Endodermal cell (in vitro differentiated cells): ENCODE results near the gene FLRT2. TPM values are rescaled to one million over a fixed set of nuclear protein-coding genes. Genes with fewer than 3 reads are reported as not detected.
A peak's percentile ranks its signal among the peaks of the same experiment; 100 is the strongest.

Source experiments
- DNase-seq: peaks from one replicate; pipeline ENCODE4 v3.0.0-alpha.2; 2017
- H3K27ac ChIP-seq: 2 replicates; pipeline ENCODE4 v1.5.1; 2013; ENCODE audit warnings: mild to moderate bottlenecking, low read depth, low read length, moderate library complexity
- H3K27me3 ChIP-seq: 2 replicates; pipeline ENCODE4 v1.6.1; 2013; ENCODE audit warnings: mild to moderate bottlenecking, low read length, moderate library complexity; ENCODE audit not compliant: insufficient read depth, control insufficient read depth, poor library complexity, severe bottlenecking
- H3K36me3 ChIP-seq: 2 replicates; pipeline ENCODE4 v1.7.0; 2013; ENCODE audit warnings: mild to moderate bottlenecking, low read length, moderate library complexity; ENCODE audit not compliant: control insufficient read depth, insufficient read depth
- H3K4me1 ChIP-seq: one replicate; pipeline ENCODE4 v1.7.0; 2013; ENCODE audit warnings: low read length; ENCODE audit not compliant: control insufficient read depth, insufficient read depth
- H3K4me3 ChIP-seq: 2 replicates; pipeline ENCODE4 v1.5.1; 2013; ENCODE audit warnings: mild to moderate bottlenecking, low read length, moderate library complexity
- H3K9ac ChIP-seq: 2 replicates; pipeline ENCODE4 v1.6.1; 2013; ENCODE audit warnings: mild to moderate bottlenecking, low read length, moderate library complexity; ENCODE audit not compliant: poor library complexity, severe bottlenecking; ENCODE audit errors: extremely low read depth
- H3K9me3 ChIP-seq: 2 replicates; pipeline ENCODE4 v1.6.1; 2013; ENCODE audit warnings: mild to moderate bottlenecking, low read length, moderate library complexity; ENCODE audit not compliant: control insufficient read depth
- H3K27ac Mint-ChIP-seq: 2 replicates; pipeline ENCODE4 v1.8.0; 2020; ENCODE audit warnings: mixed read lengths
- H3K27me3 Mint-ChIP-seq: 2 replicates; pipeline ENCODE4 v1.8.0; 2021; ENCODE audit warnings: mild to moderate bottlenecking, mixed read lengths; ENCODE audit not compliant: insufficient read depth
- H3K36me3 Mint-ChIP-seq: 2 replicates; pipeline ENCODE4 v1.8.0; 2020; ENCODE audit warnings: low read depth, mixed read lengths
- H3K4me1 Mint-ChIP-seq: 2 replicates; pipeline ENCODE4 v1.8.0; 2020; ENCODE audit warnings: mixed read lengths
- H3K4me3 Mint-ChIP-seq: 2 replicates; pipeline ENCODE4 v1.8.0; 2020; ENCODE audit warnings: mild to moderate bottlenecking, moderate library complexity, mixed read lengths
- H3K9me3 Mint-ChIP-seq: 2 replicates; pipeline ENCODE4 v1.8.0; 2020; ENCODE audit warnings: mild to moderate bottlenecking, mixed read lengths
- WGBS, 2 experiments: methylation state at CpG; one replicate each; pipeline versions ENCODE4 v1.1.5 to v1.1.7; 2013; ENCODE audit warnings: missing lambda C conversion rate in 2 of 2, mixed read lengths in 1 of 2; ENCODE audit not compliant: insufficient coverage in 1 of 2, insufficient read length in 1 of 2; 5-methylcytosine and 5-hydroxymethylcytosine counted together
- total RNA-seq, 2 donors: library from RNA; stranded (reverse); fragmentation: NEBNext Ultra II Directional in 1 of 2; extraction: Animal tissue kit (Norgen Biotek cat#: 25700) in 1 of 2; gene quantifications; 2 replicates in 1 of 2; 3 replicates in 1 of 2; pipeline ENCODE4 v1.2.1, GENCODE V29; 2021
- TF ChIP-seq, protein P1 (sequence below): fragments of 200-600 bp; sonication (generic); conservative IDR thresholded peaks from 2 replicates; pipeline ENCODE4 v1.5.0; 2021; ENCODE audit warnings: antibody characterized with exemption, mild to moderate bottlenecking

FLRT2 gene
- total RNA-seq, 2 donors from 2014 or later = 26.8 to 36.4 TPM

DNA sequence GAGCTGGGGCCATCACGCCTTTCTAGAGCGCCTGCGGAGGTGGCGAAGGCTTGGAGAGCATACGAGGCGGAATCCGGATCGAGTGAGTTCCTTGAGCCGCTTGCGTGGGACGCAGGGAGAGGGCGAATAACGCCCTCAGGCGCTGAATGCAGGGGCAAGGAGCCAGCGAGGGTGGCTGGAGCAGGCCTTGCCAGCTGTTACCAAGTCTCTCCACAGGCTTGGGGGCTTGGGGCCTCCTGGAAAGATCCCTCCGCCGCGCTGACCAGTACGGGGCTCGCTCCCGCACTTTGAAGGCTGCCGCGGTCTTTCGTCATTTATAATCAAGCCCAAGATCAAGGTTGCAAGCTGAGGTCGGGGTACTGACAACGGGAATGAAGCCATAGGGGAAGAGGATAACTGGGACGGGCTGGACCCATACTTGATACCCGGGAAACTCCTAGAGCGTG, 1.2 kb downstream of the FLRT2 start:
- peaks cover 28% of the 10 kb centered on the region for H3K4me1 Mint-ChIP-seq
- no peaks in the 10 kb centered on the region for H3K9me3 ChIP-seq
- H3K4me1 ChIP-seq = no peaks in the 10 kb centered on the region
- DNase-seq = peak; percentile 90
- no peaks in the 10 kb centered on the region for H3K9me3 Mint-ChIP-seq
- WGBS, 2 experiments = 1 to 2% methylated on average over 13 to 29 of the region's 29 CpGs
- peak overlapping the region; percentile 61 for H3K4me3 Mint-ChIP-seq
- H3K27me3 ChIP-seq = peaks cover 20% of the 10 kb centered on the region
- no peaks in the 10 kb centered on the region for H3K36me3 Mint-ChIP-seq
- TF ChIP-seq, protein P1, sequence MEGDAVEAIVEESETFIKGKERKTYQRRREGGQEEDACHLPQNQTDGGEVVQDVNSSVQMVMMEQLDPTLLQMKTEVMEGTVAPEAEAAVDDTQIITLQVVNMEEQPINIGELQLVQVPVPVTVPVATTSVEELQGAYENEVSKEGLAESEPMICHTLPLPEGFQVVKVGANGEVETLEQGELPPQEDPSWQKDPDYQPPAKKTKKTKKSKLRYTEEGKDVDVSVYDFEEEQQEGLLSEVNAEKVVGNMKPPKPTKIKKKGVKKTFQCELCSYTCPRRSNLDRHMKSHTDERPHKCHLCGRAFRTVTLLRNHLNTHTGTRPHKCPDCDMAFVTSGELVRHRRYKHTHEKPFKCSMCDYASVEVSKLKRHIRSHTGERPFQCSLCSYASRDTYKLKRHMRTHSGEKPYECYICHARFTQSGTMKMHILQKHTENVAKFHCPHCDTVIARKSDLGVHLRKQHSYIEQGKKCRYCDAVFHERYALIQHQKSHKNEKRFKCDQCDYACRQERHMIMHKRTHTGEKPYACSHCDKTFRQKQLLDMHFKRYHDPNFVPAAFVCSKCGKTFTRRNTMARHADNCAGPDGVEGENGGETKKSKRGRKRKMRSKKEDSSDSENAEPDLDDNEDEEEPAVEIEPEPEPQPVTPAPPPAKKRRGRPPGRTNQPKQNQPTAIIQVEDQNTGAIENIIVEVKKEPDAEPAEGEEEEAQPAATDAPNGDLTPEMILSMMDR = no peak
- H3K27me3 Mint-ChIP-seq = peaks cover 66% of the 10 kb centered on the region
- H3K27ac Mint-ChIP-seq = no peak overlapping the region
- peak overlapping the region; percentile 31 for H3K9ac ChIP-seq
- no peak overlapping the region for H3K27ac ChIP-seq
- peak overlapping the region; percentile 91 for H3K4me3 ChIP-seq
- no peaks in the 10 kb centered on the region for H3K36me3 ChIP-seq

DNA sequence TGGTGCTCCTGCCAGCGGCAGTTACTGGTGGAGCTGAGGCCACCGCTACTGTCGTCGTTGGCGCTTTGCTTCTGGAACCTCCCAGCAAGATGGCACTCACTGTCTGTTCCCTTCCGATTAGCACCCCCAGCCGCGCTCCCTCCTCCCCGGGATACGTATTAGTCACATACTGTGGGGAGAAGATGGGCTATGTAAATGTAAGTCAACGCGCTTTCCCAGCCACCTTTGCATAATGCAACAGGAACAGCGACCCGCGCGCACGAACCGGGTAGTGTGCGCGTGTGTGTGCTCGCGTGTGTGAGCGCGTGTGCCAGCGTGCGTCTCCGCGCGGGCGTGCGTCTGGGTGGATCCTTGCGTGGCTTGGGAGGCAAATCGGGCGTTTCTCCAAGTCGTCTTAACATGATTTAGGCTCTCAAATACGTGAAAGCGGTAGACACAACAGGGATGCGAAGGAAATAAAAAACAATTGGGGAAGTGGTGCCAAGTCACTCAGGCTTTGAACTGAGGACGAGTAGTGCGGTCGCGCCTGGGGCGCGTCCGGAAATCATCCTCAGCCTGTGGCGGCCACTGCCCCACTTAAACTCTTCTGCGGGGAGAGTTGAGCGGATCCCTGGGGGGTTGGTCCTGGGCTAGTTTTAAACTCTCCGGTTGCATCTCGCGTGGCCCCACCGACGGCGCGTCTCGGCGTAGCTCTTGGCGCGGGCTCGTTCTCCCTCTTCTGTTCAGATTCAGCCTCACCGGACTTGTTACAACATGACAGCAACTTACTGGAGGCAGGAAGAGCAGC, 1.8 kb downstream of the FLRT2 start:
- H3K36me3 ChIP-seq = no peaks in the 10 kb centered on the region
- H3K9ac ChIP-seq = peak overlapping the region; percentile 31
- H3K4me3 ChIP-seq = peak overlapping the region; percentile 91
- Mint-ChIP-seq H3K27ac (peak overlapping the region; percentile 67), H3K9me3 (no peaks in the 10 kb centered on the region), H3K4me3 (peak overlapping the region; percentile 61), H3K27me3 (peaks cover 66% of the 10 kb centered on the region), H3K4me1 (peaks cover 33% of the 10 kb centered on the region), H3K36me3 (no peaks in the 10 kb centered on the region)
- H3K27me3 ChIP-seq = peaks cover 20% of the 10 kb centered on the region
- H3K27ac ChIP-seq = no peak overlapping the region
- 0 to 1% methylated on average over 27 to 61 of the region's 61 CpGs for WGBS, 2 experiments
- H3K9me3 ChIP-seq = no peaks in the 10 kb centered on the region
- peak; percentile 72 for DNase-seq
- no peaks in the 10 kb centered on the region for H3K4me1 ChIP-seq
- TF ChIP-seq, protein P1 = peak; percentile 42

DNA sequence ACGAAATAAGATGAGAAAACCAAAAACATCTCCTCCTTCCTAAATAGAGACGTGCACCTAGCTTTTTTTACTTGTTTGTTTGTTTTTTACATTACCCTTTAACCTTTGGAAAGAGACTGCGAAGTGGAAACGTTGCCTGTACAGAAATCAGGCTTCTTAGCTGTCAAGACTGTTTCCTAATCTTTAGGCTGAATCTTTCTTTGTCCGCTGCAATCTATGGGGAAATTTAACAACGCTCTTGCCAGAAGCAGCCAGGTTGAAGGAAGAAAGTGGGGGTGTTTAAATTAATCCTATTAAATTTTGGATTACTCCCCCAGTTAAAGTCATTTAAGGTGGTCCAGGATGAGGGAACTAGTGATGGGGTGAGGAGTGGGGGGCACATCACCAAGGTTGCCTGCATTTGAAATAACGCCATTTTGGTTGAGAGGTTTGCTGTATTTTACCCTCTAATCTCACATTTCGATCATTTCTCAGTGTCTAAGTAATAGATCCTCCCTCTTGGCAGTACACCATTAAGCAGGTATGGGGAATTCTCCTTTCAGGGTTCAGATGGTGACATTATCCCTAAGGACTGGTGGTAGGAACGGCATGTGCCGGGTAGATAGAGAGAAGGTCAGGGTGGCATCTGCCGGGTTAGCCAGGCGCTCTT, 2.6 kb downstream of the FLRT2 start:
- H3K4me1 ChIP-seq = no peaks in the 10 kb centered on the region
- 2 to 3% methylated on average over 7 to 12 of the region's 12 CpGs for WGBS, 2 experiments
- H3K9ac ChIP-seq = peak overlapping the region; percentile 17
- Mint-ChIP-seq H3K4me3 (peak overlapping the region; percentile 61), H3K27me3 (peaks cover 66% of the 10 kb centered on the region), H3K9me3 (no peaks in the 10 kb centered on the region), H3K4me1 (peaks cover 37% of the 10 kb centered on the region), H3K36me3 (no peaks in the 10 kb centered on the region), H3K27ac (no peak overlapping the region)
- no peaks in the 10 kb centered on the region for H3K36me3 ChIP-seq
- H3K9me3 ChIP-seq = no peaks in the 10 kb centered on the region
- TF ChIP-seq, protein P1 = no peak
- peak; percentile 43 for DNase-seq
- peak overlapping the region; percentile 91 for H3K4me3 ChIP-seq
- H3K27ac ChIP-seq = no peak overlapping the region
- peaks cover 20% of the 10 kb centered on the region for H3K27me3 ChIP-seq
